ENCODE data around the gene APOBR.

APOBR gene

GRCh38 chr16:28495098-28495793, 803 bp downstream of the APOBR start:
- H3K4me3 ChIP-seq (replicated peaks; ENCODE audit: low read depth, low read length): no peak overlapping the region
- no peak for TF ChIP-seq CTCF (IDR thresholded peaks at IDR 0.05; ENCODE audit: low read depth, low read length, missing control alignments)
- no peak for DNase-seq (ENCODE audit: extremely low read depth, low read depth)

- no peak overlapping the region for H3K4me3 ChIP-seq (replicated peaks; ENCODE audit: low read depth, low read length)
- no peak for DNase-seq (ENCODE audit: extremely low read depth, low read depth)
- TF ChIP-seq CTCF (IDR thresholded peaks at IDR 0.05; ENCODE audit: low read depth, low read length, missing control alignments): no peak
These were observed 1.6 kb downstream of the APOBR start for GRCh38 chr16:28495795-28496749.

- no peak for TF ChIP-seq CTCF (IDR thresholded peaks at IDR 0.05; ENCODE audit: low read depth, low read length, missing control alignments)
- no peak overlapping the region for H3K4me3 ChIP-seq (replicated peaks; ENCODE audit: low read depth, low read length)
These were observed 2.4 kb downstream of the APOBR start for GRCh38 chr16:28496844-28497243.

GRCh38 chr16:28497386-28497785, 2.9 kb downstream of the APOBR start:
- no peak overlapping the region for H3K4me3 ChIP-seq (replicated peaks; ENCODE audit: low read depth, low read length)
- DNase-seq (ENCODE audit: extremely low read depth, low read depth): no peak
- no peak for TF ChIP-seq CTCF (IDR thresholded peaks at IDR 0.05; ENCODE audit: low read depth, low read length, missing control alignments)

More at GRCh38 chr16:28496844-28497243, 2.4 kb downstream of the APOBR start:
- no peak for DNase-seq (ENCODE audit: extremely low read depth, low read depth)

- DNase-seq (ENCODE audit: extremely low read depth, low read depth): no peak
- TF ChIP-seq CTCF (IDR thresholded peaks at IDR 0.05; ENCODE audit: low read depth, low read length, missing control alignments): no peak
- H3K4me3 ChIP-seq (replicated peaks; ENCODE audit: low read depth, low read length): no peak overlapping the region
These were observed 3.6 kb downstream of the APOBR start for GRCh38 chr16:28497861-28498599.

GRCh38 chr16:28498666-28499381, 4.4 kb downstream of the APOBR start:
- DNase-seq (ENCODE audit: extremely low read depth, low read depth): no peak
- H3K4me3 ChIP-seq (replicated peaks; ENCODE audit: low read depth, low read length): no peak overlapping the region
- no peak for TF ChIP-seq CTCF (IDR thresholded peaks at IDR 0.05; ENCODE audit: low read depth, low read length, missing control alignments)
